ENCODE results near the gene RNF168. TPM values are rescaled to one million over a fixed set of nuclear protein-coding genes. Genes with fewer than 3 reads are reported as not detected.
"Not testable (repeated sequence)": the region's sequence is repeated elsewhere in the genome, so short reads cannot be mapped to it uniquely, and the experiment has no call there.

RNF168 gene
- total RNA-seq, 1 donor from 2014 or later, result 12.9 TPM

DNA sequence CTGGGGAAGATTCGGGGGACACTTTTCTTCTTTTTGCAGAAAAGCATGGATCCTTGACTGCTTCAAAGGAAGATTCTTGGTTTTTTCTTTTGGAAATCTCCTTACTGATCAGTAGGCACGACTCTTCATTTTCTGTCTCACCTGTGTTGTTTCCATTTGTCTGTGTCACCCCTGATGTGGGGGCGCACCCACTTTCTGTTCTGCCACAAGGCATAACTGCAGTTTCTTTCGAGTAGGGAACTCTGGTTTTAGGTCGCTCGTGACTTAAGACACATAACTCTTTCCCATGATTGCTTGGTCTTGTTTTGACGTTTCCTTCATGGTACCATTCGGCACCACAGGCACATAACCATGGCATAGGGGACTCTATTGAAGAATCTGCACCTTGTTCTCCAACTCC lies 31.3 kb downstream of the RNF168 start:
- ATAC-seq (no peak), DNase-seq (ENCODE audit: low spot score) (no peak)

DNA sequence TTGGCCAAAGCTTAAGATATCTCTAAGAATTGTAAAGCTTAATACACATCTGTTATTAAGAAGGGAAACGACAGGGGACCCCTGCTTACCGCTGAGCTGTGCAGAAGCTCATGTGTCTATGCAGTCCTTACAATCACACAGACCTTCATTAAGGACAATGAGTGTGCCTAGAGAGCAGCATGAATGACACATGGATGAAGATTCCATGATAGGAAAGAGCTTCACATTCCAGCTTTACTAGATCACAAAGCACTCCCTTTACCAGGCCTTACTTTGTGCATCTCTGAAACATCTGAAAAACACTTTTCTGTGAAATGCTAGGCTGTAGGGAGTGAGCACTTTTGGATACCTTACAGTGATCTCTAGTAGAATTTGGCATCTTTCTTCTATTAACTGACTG lies 32.0 kb downstream of the RNF168 start:
- ATAC-seq (no peak), DNase-seq (ENCODE audit: low spot score) (no peak)

DNA sequence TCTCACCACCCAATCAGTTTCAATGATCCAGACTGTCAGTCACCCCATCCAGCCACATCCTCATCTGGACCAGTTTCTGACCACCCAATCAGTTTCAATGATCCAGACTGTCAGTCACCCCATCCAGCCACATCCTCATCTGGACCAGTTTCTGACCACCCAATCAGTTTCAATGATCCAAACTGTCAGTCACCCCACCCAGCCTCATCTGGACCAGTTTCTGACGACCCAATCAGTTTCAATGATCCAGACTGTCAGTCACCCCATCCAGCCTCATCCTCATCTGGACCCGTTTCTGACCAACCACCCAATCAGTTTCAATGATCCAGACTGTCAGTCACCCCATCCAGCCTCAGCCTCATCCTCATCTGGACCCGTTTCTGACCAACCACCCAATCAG lies 33.4 kb downstream of the RNF168 start:
- not testable (repeated sequence) for DNase-seq (ENCODE audit: low spot score)

DNA sequence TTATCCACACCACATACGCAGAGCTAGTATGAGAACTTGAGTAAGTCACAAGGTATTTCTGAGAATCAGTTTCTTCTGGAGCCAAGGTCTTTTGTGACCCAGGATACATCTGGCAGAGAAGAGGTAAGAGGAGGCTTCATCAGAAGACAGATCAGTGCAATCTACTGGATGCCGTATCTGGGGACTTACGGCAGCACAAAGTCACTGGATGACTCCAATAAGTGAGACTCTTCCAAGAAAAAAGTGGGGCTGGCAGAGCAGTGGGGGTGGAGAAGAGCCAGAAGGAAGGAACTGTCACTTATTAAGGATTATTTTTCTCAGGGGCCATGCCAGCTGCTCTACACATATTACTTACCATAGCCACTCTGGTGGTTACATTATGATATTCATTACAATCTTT lies 39.8 kb downstream of the RNF168 start:
- ATAC-seq, result no peak
- DNase-seq (ENCODE audit: low spot score), result no peak

More for the DNA sequence above, 33.4 kb downstream of the RNF168 start:
- ATAC-seq, result not testable (repeated sequence)

DNA sequence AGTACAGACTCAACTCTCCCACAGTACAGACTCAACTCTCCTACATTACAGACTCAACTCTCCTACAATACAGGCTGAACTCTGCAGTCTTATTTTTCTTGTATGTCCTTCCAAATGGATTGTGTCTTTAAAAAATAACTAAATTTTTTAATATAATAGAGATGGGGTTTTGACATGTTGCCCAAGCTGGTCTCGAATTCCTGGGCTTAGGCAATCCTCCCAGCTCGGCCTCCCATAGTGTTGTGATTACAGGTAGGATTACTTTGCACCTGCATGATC lies 40.2 kb downstream of the RNF168 start:
- ATAC-seq (no peak), DNase-seq (ENCODE audit: low spot score) (no peak)

DNA sequence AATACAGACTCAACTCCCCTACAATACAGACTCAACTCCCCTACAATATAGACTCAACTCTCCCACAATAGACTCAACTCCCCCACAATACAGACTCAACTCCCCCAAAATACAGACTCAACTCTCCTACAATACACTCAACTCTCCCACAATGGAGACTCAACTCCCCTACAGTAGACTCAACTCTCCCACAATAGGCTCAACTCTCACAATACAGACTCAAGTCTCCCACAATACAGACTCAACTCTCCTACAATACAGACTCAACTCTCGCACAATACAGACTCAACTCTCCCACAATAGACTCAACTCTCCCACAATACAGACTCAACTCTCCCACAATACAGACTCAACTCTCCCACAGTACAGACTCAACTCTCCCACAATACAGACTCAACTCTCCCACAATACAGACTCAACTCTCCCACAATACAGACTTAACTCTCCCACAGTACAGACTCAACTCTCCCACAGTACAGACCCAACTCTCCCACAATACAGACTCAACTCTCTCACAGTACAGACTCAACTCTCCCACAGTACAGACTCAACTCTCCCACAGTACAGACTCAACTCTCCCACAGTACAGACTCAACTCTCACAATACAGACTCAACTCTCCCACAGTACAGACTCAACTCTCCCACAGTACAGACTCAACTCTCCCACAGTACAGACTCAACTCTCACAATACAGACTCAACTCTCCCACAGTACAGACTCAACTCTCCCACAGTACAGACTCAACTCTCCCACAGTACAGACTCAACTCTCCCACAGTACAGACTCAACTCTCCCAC lies 40.7 kb downstream of the RNF168 start:
- not testable (repeated sequence) for ATAC-seq; DNase-seq (ENCODE audit: low spot score)

DNA sequence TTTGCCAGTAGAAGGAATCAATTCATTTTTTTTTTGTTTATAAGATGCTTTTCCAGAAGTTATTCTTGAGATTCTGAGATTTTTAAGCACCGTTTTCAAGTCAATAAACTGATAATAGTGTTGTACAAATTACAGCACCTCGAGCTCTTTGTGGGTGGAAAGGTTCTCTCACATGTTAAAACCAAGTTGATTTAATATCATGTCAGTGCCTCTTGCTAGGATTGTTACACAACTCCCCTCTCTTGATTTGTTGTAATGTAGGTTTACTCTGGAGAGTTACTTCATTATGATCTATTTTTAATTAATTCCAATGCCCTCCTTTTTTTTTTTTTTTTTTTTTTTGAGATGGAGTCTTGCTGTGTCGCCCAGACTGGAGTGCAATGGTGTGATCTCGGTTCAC lies 45.5 kb downstream of the RNF168 start:
- ATAC-seq, result no peak

DNA sequence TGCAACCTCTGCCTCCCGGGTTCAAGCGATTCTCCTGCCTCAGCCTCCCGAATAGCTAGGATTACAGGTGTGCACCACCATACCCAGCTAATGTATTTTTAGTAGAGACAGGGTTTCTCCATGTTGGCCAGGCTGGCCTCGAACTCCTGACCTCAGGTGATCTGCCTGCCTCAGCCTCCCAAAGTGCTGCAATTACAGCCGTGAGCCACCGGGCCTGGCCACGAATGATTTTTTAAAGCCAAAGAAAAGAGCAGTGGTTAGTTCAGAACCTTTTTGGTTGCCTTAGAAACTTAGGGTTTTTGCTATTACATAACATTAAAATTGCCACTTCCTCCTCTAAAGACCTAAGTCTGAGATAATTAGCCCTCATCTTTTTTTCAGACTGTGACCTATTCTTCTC lies 46.1 kb downstream of the RNF168 start:
- ATAC-seq; DNase-seq (ENCODE audit: low spot score): not testable (repeated sequence)

More for the DNA sequence above, 45.5 kb downstream of the RNF168 start:
- no peak for DNase-seq (ENCODE audit: low spot score)

DNA sequence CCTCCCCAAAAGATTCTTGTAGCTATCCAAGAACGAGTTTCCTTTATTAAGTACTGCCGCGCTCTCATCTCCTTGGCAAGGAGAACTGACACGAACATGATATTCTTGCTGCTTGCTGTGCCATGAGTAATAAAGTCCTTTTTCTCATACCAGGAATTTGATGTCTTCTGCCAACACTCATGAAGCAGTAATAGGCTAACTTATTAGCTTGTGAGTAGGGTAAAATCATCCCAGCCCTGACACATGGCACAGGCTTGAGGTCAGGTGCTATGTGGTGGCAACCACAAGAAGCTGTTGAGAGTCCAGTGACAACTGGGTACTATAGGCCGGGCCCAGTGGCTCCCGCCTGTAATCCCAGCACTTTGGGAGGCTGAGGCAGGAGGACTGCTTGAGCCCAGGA lies 48.6 kb downstream of the RNF168 start:
- no peak for ATAC-seq
- no peak for DNase-seq (ENCODE audit: low spot score)

DNA sequence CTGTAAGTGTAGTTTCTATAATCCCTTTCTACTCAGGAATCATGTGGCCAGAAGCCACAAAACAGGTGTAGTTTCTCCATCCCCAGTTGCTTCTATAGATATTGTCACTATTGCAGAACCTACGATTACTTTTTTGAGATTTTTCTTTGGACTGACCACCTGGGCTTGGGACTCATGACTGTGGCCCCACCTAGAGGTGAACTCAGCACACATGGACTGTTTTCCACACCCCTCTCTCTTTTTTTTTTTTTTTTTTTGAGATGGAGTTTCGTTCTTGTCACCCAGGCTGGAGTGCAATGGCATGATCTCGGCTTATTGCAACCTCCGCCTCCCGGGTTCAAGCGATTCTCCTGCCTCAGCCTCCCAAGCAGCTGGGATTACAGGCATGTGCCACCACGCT lies 58.2 kb downstream of the RNF168 start:
- not testable (repeated sequence) for DNase-seq (ENCODE audit: low spot score); ATAC-seq

DNA sequence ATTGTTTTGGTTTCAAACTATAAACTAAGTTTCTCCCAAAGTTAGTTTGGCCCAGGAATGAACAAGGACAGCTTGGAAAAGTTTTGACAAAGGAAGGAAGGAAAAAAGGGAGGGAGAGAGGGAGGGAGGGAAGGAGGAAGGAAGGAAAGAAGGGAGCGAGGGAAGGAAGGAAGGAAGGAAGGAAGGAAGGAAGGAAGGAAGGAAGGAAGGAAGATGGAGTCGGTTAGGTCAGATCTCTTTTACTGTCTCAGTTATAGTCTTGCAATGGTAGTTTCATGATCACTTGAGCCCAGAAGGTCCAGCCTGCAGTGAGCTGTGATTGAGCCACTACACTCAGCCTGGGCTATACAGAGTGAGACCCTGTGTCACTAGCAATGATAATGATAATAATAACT lies 59.1 kb downstream of the RNF168 start:
- ATAC-seq, result no peak

DNA sequence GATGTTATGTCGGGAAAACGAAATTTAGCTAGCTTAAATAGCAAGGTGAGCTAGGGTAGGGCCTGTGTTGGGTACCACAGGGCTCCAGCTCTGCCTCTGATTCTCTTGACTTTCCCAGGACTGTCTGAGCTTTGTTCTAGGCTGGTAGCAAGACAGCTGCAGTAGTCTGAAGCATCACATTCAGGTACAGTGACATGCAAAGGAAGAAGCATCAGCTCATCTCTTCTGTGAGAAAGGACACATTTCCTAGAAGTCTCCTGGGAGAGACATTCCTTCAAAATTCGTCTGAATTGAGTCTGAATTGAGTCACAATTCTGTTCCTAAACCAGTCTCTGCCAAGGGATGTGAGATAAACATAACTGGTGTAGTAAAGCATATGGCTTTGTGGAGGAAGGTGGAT lies 62.9 kb downstream of the RNF168 start:
- no peak for ATAC-seq
- no peak for DNase-seq (ENCODE audit: low spot score)

More for the DNA sequence above, 59.1 kb downstream of the RNF168 start:
- DNase-seq (ENCODE audit: low spot score), result no peak

DNA sequence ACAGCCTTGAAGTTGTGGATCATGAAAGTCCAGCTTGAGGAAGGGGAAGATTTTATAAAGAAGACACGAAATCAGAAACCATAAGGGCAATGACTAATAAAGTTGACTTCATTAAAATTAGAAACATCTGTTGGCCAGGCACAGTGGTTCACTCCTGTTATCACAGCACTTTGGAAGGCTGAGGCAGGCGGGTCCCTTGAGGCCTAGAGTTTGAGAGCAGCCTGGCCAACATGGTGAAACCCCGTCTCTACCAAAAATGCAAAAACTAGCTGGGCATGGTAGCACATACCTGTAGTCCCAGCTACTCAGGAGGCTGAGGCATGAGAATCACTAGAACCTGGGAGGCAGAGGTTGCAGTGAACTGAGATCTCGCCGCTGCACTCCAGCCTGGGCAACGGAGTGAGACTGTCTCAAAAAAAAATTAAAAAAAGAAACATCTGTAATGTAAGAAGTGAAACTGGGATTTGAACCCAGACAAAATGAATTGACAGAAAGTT lies 63.5 kb downstream of the RNF168 start:
- ATAC-seq, result no peak
- no peak for DNase-seq (ENCODE audit: low spot score)

DNA sequence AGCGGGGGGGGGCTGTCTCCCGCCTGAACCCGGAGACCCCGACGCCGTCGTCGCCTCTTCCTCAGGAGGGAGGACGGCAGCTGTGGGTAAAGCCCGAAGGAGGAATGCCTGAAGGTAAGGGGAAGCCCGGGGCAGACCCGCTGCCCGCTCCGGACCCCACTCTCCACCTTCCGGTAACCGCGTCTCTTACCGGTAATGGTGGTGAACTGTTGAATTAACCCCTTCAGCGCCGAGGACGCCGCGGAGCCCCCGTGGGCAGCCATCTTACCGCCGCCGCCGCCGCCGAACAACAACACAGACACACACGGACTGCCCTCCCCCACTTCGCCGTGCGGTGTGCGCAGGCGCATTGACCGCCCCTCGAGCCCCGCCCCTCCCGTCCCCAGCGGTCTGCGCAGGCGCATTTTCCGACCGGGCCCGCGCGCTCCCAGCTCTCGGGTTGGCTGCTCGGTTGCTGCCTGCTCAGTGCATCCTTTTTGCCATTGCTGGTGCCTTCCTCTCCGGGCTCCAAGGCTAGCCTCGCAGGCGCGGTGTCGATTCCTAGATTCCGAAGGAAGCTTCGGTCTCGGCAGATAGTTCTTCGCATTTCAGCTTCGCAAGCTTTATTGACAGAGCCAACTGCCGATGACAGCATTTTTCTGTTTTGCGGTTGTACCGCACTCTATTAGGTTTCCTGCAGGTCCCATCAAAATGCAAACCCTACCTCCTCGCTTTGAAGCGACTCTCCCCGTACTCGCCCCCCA lies 71.3 kb downstream of the RNF168 start, which contains the start of gene UBXN7:
Gene UBXN7, minus strand, starts transcription at position 291 of the 743 bp plus-strand sequence. Its CDS starts 28 bp downstream, at position 263.
- peak; percentile 97 for DNase-seq (ENCODE audit: low spot score)
- peak; percentile 95 for ATAC-seq

DNA sequence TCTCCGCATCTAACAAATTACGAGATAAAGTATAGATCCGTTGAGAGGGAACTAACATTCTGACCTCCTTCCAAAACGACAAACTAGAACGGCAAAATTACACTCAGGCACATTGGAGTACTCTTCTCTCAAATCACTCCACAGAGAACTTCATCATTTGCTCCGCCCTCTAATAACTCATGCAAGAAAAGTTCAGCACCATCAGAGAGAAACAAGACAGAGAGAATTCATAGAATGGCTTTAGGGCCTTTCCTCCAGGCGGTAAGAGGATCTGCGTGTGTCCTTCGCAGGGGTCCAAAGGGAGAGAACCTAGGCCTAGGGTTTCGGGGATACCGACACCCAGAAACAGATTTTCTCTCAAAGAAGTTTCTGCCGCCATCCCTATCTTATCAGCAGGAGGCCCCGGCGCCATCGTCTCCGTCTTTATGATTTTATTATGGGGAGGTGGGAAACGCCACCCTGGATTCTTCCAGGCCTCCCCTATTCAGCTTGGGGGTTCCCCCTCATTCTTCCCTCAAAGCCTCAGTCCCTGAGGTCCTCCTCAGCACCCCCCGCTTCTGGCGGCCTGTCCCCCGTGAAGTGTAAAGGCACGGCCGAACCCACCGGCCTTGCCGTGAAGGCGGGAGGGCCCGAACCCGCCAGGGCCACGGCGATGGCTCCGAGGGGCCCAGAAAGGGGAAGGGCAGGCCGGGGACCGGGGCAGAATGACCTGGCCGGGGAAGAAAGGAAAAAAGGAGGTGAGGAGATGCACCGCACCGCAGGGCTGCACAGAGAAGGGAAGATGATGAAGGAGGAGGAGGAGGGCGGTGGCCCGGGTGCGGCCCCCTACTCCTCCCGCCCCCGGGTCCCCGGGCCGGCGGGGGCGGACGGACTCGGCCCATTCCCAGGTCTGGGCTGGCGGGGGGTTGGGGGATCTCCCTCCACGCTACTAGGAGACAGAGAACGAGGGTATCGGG lies 72.1 kb downstream of the RNF168 start:
- DNase-seq (ENCODE audit: low spot score) (peak; percentile 49), ATAC-seq (peak; percentile 48)

DNA sequence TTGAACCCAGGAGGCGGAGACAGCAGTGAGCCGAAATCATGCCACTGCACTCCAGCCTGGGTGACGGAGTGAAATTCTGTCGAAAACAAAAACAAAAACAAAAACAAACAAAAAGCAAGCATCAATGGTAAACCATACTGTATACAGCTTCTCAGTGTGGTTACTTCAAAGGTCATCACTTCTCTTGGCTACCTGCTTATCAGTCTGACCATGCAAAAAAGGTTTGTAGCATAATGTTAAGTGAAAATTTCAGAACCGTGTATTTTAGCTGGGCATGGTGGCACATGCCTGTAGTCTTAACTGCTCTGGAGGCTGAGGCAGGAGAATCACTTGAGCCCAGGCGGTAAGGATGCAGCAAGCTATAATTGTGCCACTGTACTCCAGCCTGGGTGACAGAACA lies 75.5 kb downstream of the RNF168 start:
- ATAC-seq (no peak), DNase-seq (ENCODE audit: low spot score) (no peak)

DNA sequence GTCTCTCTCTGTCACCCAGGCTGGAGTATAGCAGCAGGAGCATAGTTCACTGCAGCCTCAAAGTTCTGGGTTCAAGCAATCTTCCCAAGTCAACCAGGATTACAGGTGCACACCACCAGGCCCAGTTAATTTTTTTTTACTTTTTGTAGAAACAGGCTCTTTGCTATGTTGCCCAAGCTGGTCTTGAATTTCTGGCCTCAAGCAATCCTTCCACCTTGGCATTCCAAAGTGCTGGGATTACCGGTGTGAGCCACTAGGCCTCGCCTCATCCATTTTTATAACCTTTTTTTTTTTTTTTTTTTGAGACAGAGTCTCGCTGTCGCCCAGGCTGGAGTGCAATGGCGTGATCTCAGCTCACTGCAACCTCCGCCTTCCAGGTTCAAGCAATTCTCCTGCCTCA lies 79.1 kb downstream of the RNF168 start:
- not testable (repeated sequence) for DNase-seq (ENCODE audit: low spot score); ATAC-seq

DNA sequence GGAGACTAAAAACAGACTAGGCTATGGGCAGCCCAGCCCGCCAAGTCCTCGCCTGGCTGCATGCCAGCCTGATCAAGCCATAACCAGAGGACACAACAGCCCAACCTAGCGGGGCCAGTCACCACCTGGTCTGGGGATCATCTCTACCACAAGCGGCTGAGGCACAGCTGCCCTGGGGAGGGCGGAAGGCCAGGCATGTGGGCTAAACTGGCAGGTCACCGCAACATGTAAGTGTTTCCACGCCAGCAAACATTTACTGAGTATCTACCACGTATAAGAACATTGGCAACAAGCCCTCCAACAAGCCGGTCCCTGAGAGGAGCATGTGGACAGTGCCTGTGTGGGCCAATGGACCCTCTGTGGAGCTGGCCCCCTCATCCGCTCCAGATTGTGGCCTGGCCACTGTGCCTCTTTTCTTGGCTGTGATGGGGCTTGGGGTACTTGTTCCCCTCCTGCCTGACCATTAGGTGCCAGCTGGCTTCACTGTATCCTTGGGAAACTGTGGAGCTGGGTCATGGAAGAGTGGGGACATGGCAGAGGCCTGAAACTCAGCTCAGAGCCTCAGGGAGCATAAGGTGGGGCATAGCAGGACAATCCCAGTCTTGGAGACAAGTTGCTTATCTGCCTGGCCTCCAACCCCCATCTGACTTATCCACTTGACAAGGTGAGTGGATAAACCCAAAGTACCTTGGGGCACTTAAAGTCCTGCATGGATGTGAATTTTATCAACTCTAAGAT lies 80.4 kb downstream of the RNF168 start:
- DNase-seq (ENCODE audit: low spot score) (peak; percentile 54), ATAC-seq (peak; percentile 59)

DNA sequence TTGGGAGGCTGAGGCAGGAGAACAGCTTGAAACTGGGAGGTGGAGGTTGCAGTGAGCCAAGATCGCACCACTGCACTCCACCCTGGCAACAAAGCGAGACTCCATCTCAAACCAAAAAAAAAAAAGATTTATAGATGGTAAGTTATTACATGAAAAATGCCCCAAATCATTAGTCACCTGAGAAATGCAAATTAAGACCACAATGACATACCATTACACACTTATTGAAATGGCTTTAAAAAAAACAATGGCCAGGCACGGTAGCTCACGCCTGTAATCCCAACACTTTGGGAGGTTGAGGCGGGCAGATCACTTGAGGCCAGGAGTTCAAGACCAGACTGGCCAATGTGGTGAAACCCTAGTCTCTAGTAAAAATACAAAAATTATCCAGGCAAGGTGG lies 81.9 kb downstream of the RNF168 start:
- not testable (repeated sequence) for ATAC-seq; DNase-seq (ENCODE audit: low spot score)

DNA sequence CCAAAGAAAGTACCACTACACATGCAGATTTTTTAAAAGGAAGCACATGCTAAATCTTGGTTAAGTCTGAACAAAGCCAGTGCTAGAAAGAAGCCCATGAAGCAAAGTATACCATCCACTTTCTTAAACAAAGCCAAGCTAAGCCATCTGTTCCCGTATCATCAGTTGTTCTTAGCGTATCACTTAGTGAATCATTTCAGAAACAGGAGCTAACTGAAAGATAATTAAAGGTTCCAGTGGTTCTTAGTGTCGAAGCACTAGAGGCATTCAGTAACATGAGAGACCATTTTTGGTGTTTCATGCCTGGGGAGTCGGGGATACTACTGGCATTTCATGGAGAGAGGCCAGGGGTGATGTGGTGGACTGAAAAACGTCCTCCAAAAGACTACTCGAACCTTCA lies 84.2 kb downstream of the RNF168 start:
- DNase-seq (ENCODE audit: low spot score), result no peak

More for the DNA sequence above, 84.2 kb downstream of the RNF168 start:
- ATAC-seq, result no peak
